T-helper 1 cell (primary cell): ENCODE measurements around the gene ACOXL.
"Not testable (repeated sequence)": the region's sequence is repeated elsewhere in the genome, so short reads cannot be mapped to it uniquely, and the experiment has no call there.

ENCODE experiments used
- DNase-seq, 5 donors: peaks; one replicate each; pipeline ENCODE4 v3.0.0-alpha.2; 2012 to 2020

The ACOXL gene

DNA sequence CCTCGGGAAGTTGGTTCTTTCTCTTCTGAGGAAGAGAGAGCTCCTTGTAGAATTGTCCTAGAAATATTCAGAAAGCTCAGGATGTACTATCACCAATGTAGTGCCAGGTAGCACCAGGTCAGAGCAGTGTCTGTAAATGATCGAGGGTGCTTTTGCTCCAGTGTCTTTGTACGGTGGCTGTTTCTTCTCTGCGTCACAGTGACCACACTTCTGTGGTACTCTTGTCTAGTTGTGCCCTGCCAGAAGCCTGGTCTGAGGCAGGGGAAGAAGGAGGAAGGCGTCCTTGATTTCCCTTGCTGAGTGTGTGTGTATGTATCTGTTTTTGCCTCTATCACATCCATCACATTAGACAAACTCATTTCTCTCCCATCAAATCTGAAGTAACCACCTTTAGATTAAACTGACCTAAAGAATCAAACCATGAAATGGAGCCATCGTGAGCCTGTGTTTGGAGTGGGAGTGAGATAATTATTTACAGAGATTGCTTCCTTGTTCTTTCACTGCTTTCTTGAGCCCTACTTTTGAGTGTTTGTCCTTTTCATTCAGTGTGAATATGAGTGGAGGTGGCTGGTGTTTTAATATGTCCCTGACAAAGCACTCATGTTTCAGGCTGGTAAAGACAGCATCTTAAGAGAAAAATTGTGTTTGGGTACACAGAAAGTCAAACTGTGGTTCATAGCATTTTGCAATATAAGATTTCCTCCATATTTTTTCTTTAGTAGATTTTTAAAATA lies 97.2 kb downstream of the ACOXL start:
- DNase-seq = no peak

DNA sequence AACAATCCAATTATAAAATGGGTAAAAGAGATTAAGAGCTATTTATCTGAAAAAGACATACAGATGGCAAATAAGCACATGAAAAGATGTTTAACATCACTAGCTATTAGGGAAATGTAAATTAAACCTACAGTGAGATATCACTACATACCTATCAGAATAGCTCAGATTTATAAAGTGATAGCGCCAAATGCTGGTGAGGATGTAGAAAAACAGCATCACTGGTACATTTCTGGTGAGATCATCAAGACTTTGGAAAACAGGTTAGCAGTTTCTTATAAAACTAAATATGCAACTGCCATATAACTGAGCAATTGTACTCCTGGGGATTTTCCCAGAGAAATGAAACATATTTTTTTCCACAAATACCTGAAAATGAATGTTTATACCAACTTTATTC lies 100.4 kb downstream of the ACOXL start:
- DNase-seq = no peak

DNA sequence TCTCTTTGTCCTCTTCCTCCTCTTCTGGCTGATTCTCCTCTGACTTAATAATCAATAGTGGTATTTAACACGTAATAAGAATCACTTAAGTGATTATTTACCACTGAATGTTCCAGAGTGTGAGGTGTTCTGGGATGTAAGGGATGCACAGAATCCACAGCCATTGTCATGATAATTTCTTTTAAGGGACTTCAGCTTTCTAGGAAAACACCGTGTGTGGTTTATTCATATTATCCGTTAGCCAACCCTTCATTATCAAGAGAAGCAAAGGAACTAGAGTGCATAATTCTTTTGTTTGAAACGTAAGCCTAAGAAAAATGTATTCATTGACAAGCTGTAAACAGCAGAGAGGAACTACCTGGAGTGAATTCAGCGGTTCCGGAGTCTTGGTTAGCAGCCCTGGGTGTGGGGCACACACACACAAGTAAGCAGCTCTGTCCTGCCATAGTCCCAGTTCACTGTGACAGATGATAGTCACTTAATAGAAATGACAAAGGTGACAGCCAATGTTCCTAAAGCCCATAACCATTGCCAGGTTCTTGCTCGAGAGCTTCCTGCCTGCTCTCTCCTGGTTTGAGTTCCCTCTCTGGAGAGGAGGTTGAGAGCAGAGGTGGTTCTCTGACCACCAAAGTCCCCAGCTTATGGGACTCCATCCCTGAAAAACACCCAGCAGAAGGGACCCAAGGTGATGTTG lies 101.9 kb downstream of the ACOXL start:
- DNase-seq = no peak

DNA sequence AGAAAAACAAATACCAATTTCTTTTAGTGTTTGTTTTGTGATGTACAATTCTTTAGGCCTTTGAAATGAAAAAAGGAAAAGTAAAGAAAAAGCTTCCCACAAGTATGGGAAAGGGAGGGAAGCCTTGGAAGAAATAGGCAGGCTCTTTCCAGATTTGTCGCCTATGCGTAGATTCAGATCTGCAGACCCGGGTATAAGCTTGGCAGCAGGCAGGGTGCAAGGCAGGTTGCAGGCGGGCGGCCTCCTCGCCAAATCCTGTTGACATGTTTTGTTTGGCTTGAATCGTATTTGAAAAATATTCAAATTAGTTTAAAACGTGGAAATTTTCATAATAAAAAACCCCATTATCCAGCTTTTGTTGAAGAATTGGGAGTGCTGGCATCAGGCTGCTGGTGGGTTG lies 104.3 kb downstream of the ACOXL start:
- DNase-seq = no peak

DNA sequence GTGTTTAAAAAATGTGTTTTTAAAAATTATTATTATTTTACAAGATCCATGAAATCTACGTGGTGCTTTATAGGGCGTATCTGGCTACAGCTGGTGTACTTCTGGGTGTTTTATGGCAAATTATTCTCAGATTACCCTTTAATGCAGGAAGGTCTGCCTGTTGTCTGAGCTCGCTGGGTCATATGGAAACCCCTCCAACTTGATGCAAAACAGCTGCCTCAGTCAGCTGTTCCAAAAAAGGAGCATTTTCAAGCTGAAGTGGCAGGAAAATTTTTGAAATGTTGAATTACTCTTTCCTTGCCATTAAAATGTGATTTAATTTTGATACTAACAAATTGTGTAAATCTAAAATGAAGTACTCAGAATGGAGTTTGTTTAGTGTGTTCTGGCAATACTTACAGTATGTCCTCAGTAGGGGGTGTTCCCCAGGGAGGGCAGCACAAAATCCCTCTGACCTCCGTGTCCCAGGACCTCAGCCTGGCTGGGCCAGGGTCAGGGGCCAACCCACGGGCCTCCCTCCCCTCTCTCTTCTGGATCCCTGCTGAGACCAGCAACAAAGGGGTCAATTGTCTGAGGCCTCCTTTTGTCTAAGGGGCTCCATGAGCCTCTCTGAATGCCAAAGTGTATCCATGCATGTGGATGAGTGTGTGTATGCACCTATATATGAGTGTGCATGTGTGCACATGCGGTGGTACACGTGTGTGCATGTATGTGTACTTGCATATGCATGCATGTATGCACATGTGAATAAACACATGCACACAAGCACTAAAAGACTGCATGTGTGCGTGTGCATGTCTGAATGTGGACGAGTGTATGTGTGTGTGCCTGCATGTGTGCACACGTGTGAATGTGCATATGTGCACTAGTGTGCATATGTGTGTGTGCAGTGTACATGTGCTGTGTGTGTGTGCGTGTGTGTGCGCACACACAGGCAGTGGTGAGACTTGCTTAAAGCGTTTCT lies 105.4 kb downstream of the ACOXL start:
- no peak for DNase-seq

DNA sequence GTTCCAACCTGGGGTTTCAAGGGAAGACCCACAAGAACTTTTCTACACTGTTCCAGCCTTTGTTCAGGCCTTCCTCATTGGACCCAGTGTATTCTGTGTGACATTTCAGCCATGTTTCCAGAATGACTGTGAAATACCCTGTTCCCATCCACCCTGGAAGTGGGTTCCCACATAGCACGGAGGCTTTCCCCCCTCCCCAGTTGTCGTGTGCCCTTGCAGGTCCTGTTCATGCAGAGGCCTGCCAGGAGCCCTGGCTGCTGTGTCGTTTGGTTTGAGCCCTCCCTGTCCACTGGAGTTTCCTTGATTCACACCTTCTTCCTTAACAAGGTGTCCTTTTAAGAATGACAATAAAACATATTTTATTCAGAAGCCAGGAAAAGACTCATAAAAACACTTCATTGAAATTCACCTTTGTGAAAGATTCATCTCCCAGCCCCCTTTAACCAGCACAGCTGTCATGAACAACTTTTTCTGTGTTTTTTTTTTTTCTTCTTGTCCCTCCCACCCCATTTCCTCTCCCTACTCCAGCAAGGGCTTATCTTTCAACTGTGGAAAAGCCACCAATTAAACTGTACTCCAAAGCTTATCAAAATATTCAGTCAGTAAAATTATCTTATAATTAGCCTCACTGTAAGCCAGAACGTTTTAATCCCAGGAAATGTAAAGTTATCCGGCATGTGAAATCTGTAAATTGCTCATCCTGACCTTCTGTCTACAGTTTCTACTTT lies 106.4 kb downstream of the ACOXL start:
- no peak for DNase-seq

DNA sequence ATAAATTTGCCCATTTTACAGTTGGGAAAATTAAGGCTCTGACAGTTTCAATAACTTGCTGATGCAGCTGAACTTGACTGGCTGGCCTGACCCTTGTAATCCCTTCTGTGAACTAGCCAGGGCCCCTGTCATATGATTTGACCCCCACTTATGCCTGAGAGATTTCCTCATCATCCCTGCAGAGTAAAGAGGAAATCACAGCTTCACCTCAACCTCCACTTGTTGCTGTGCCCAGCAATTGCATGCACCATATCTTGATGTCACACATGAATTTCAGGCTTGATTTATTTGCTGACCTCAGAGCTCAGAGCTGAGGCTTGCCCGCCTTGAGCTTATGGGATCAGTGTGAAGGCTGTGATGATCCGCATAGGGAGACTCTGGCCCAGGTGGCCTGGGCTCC lies 108.1 kb downstream of the ACOXL start:
- DNase-seq = no peak

DNA sequence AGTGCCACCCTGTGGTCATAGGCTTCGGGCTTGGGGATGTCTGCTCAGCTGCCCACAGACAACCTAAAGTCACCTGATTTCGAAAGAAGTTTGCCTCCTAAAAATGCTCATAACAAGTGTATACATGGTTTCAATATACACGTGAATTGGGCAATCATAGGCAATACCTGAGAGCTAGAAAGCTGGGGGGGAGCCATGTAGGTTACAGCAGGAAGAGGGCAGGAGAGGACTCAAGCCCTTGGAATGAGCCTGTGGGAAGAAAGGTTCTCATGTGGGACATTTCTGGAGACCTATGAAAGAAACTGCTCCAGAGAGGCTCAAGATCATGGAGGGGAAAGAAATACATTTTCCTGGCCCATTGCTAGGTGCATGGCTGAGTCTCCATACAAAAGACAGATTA lies 109.7 kb downstream of the ACOXL start:
- no peak for DNase-seq

DNA sequence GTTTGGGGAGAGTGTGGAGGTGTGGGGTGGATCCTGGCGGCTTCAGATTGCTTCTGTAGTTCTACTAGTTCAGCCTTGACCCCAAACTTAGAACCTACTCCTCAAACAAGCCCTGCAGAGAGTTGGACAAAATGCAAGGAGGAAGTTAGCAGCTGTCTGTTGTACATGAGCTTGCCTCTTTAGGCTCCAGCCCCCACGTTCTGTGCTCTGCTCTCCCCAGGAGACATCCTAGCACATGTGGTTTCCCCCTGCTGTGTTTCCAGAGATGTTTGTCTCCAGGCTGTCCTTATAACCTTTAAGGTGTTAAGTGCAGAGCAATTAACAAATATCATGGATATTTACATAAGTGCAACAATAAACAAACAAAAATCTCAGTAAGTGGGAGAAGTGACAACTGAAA lies 111.1 kb downstream of the ACOXL start:
- no peak for DNase-seq

DNA sequence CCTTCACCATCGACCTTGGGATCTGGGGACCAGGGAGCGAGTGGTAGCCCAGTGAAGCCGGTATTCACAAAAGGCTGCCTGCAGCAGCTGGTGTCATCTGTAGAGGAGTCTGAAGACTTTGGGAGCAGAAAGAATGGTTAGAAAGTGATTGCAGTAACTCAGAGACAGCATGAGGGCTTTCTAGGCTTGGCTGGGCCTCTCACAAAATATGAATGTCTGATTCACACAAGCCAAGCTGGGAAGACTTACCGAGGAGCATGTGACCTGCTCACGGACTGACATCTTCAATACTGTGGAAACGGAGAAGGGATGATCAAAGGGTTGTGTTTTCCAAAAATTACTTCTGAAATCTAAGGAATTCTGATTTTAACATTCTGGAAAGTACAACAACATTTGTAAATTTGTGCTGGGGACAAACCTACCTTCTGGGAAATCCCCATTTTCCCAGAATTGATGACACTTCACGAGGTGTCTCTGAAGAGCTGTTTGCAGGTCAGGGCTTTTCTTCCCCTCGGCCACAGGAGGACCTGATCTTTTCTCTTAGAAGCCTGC lies 111.7 kb downstream of the ACOXL start:
- DNase-seq = no peak

DNA sequence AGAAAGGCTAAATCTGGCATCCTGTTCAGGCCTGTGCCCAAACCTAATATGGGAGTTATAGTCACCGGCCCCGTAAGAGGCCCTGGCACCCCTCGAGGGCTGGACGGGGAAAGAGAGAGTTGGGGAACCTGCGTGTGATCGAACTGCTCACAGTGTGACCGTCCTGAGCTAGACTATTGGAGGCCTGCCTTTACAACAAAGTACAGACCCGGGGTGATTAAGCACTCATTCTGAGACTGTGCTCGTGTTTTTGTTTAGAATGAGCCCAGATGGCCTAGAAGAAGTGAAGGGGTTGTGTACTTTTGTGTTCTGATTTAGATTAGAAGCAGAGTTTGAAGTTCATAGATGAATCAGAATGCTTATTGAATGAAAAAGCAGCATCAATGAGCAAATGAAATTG lies 115.3 kb downstream of the ACOXL start:
- no peak for DNase-seq

DNA sequence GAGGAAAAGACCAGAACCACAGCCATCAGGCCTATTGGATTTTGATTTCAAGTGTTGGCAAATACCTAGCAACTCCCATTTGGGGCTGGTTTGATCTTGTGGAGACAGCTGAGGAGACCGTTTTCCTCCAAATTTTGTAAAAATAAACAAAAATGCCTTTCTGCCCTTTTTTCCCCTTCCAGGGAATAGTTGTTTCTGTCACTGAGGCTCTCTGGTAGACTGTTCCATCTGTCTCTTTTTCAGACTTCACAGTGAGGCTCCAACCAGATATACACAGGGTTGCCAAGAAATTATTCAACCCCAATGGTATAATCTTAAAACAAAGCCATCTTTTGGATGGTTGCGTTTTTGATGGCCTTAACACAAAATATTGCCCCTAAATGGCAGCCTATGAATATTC lies 115.7 kb downstream of the ACOXL start:
- DNase-seq = no peak

DNA sequence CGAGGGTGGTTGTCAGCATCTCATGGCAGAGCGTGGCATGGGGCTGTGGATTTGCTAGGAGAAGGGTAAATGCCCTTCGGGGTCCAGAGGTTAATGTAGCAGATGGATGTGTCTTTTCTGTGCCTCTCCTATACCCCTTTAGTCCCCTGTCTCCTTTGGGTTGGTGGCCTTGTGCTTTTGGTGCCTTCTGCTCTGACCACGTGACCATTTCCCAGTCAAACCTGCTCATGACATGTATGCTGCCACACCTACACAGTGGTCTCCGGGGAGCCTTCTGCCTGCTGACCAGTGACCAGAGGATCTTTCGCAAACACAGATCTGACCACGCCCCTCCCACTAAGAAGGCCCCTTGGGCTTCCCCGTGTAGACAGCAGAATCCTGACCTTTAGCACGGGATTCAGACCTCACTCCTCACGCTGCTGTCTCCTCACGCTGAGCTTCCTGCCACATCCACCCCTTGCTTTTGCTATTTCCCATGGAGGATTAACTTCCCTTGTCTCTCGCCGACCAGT lies 116.2 kb downstream of the ACOXL start:
- no peak for DNase-seq

DNA sequence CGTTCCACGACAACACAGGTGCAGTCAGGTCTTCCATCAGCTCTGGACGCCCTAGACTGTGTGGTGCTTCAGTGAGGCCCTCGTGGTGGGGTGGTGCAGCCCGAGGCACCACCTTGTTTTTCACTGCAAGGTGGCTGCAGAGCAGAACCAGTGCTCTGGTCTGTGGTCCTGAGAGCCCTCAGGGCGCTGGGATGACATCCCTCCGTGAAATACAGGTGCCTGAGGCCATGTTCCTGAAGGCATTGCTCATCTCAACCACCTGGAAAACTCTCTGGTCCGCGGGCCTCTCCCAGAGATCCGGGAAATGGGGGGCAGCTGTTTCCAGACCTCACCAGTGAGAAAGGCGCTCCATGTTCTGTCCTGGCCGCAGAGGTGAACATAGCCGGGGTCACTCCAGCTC lies 119.2 kb downstream of the ACOXL start:
- DNase-seq = no peak

DNA sequence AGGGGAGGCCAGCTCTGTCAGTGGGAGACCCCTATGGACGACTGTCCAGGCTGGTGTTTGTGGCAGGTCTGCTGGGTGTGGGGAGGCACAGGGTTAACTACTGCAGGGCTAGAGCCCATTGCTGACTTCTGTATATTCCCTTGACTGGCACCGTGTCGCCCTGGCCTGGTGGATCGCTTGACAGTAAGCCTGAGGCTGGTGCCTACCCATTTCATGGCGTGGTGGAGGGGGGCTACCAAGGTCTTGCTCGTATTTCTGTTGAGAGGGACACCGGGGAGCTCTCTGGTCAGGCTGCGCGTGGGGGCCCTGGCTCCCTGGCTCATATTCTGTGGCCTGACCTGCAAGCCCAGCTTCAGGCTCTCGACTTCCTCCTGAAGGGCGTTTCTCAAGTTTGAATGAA lies 119.7 kb downstream of the ACOXL start:
- DNase-seq = no peak

DNA sequence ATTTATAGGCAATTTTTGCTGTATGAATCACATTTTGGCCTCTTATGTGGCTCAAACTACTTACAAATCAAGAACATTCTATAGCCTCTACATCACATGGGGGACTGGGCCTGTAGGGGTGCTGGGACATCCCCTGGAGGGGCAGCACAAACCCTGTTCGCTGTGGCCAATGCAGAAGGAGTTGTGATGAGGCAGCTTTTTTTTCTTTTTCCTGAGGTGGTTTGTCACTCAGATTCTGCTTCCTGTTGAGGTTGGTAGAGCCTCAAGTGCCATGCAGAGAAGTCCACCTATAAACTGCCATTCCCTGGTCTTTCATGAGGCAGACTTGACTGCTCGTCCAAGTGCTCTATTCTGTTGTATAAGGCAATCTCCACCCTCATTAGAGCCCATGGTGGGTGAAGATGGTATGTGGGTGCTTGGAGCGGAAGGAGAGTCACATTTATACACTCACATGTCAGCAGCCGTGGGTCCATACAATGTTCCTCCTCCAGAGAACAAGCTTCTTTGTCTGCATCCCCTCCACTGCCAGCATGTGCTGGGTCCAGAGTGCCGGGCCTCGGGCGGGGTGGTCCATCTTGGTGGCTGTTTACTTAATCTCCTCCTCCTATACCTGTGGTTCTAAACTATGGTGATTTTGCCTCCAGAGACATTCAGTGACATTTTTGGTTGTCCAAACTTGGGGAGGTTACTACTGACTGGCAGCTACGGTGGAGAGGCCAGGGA lies 120.3 kb downstream of the ACOXL start:
- peak in 4 of 5 donors; percentile 11 to 62 (median 32) for DNase-seq

DNA sequence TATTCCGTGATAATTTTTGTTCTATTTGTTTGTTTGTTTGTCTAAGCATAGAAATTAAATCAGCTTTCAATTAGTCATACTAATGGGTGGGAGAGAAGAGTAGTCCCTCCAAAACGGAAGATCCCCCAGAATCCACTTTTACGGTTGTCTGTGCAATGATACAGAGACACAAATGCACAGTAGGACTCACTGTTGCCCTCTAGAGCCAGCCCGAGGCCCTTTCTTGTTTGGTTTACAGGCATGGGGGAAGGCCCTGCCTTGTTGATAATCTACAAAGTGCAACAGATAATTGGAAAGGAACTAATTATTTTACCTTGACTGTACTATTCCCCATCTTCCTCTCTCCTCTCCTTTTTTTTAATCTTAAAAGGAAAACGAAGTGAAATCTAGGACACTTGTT lies 121.1 kb downstream of the ACOXL start:
- peak in 4 of 5 donors; percentile 13 to 62 (median 24) for DNase-seq

DNA sequence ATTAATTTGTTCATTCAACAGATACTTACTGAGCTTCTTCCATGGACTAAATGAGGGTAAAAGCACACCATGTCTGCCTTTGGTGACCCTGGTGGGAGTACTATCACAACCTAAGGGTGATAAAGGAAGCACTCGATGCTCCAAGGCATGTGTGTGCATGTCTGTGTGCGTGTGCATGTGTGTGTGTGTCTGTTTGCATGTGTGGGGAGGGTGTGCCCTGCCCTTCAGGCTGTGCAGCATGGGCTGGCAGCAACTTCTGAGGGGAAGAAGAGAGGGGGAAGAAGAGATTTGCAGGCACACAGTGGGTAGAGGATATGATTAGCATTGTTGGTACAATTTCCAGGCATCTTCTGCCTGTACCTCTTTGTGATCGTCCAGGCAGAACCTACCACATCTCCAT lies 121.6 kb downstream of the ACOXL start:
- DNase-seq = no peak

DNA sequence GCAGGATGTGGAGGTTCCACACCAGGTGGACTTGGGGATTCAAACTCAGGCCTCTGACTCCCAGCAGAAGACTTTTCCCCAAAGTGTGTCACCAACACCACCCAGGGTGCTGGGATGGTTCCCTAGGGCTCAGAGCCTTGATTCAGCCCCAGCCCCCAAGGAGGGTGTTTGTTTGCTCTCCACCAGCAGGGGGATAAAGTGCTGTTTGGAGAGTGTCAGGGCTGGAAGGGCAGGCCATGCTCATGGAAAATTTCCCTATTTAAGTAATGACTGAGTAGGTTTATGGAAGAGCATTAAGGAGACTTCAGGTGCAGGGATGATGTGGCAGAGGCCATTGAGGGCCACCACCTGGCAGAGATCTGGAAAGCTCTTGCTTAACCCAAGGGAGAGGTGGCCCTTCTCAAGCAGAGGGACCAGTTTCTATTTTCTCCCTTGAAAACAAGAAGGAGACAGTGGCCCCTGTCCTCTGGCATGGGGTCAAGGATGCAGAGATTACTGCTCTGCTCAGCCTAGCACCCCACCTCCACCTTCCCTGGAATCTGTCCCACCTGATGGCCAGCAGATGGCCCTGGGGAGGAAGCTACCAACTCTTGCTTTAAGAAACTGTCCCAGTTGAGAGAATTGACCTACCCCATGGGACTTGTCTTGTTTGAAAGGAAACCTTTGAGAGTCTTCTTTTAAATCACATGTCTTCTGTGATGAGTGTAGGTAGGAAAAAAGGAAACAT lies 122.1 kb downstream of the ACOXL start:
- no peak for DNase-seq

DNA sequence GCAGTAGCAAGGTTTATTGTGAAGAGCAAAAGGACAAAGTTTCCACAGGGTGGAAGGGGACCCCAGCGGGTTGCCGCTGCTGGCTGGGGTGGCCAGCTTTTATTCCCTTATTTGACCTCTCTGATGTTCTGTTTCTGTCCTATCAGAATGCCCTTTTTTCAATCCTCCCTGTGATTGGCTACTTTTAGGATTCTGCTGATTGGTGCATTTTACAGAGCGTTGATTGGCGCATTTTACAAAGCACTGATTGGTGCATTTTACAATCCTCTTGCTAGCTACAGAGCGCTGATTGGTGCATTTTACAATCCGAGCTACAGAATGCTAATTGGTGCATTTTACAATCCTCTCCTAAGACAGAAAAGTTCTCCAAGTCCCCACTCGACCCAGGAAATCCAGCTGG lies 123.5 kb downstream of the ACOXL start:
- not testable (repeated sequence) for DNase-seq
